ENCODE data around the gene USP7. TPM values are rescaled to one million over a fixed set of nuclear protein-coding genes. Genes with fewer than 3 reads are reported as not detected.
A peak's percentile ranks its signal among the peaks of the same experiment; 100 is the strongest.

The USP7 gene
- polyA plus RNA-seq, 4 donors: 94.3 to 137 (median 127) TPM

DNA sequence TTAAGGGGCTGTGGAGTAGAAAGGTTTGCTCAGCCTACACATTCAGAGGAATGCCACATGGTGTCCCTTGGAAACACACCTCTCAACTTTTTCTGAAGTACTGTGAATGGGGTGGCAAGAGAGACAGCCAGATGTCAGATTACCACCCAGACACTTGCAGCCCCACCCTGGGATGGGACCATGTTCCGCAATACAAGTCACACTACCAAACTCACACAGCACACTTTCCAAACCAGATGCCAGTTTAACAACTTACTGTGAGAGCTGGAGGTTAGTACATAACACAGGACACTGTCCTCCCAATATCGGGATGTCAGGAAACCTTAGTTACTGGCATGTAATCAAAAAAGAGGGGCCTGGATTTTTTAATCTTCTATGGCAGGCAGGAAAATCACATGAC lies 7.9 kb downstream of the USP7 start:
- no peak for DNase-seq (ENCODE audit: low read depth in 4 of 4, low spot score in 3 of 4)

DNA sequence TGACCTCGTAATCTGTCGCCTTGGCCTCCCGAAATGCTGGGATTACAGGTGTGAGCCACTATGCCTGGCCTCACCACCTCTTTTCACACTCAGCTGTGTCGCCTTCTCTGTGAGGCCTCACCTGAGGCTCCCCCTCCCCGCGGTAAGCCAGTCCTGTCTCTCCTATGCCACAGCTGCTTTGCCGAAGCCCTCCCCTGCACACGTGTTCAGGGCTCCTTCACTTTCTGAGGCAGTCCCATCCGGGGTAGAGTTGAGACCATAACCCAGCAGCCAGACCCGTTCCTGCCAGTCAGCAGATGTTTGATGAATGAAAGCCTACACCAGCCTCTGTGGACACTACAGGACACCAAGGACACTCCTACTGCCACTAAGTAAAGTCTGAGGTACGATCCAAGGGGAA lies 10.6 kb downstream of the USP7 start:
- DNase-seq (ENCODE audit: low read depth in 4 of 4, low spot score in 3 of 4): no peak

DNA sequence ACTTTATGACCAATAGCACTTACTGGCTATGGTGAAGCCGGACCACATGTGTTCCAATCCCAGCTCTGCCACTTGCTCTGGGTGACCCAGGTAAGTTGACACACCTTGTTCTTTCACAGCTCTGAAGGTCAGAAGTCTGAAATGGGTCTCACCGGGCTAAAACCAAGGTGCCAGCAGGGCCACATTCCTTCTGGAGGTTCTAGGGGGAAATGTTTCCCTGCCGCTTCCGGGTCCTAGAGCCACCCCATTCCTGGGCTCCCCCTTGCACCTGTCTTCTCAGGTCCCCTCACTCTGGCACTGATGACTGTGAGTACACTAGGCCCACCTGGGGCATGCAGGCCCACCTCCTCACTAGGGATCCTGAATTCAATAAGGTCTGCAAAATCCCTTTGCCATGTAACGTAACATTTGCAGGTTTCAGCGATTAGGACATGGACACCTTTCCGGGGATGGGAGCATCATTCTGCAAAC lies 11.4 kb downstream of the USP7 start:
- DNase-seq (ENCODE audit: low read depth in 4 of 4, low spot score in 3 of 4): no peak

DNA sequence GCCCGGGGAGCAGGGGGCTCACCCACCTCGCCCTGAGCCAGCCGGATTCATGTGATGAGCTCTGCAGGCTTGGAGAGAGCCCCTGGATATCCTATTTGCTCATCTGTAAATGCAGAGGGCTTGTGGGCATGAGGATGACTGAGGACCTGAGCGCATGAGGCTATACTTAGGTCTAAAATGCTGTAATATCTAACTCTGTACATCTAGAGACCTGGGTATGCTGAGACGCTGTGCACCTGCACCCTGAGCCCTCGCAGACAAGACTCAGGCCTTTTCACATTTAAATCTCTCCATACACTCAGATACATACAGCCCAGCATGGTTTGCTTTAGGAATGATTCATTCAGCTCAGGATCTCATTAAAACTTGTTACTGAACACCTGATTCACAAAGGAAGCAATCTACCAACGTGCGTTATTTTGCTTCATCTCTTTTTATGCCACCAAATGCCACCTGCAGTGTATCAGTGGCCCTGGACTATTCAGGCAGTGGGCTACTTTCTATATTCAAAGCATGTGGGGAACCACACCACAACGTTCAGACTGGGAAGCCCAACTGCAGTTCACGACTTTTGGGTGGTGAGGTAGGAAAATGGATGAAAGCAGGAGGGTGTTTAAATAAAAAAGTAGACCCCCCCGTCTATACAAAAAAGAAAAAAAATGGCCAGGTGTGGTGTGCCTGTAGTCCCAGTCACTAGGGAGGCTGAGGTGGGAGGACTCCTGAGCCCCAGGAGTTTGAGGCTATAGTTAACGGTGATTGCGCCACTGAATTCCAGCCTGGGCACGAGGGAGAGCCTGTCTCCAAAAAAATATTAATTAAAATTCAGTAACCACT lies 12.0 kb downstream of the USP7 start:
- DNase-seq (ENCODE audit: low read depth in 4 of 4, low spot score in 3 of 4): no peak

DNA sequence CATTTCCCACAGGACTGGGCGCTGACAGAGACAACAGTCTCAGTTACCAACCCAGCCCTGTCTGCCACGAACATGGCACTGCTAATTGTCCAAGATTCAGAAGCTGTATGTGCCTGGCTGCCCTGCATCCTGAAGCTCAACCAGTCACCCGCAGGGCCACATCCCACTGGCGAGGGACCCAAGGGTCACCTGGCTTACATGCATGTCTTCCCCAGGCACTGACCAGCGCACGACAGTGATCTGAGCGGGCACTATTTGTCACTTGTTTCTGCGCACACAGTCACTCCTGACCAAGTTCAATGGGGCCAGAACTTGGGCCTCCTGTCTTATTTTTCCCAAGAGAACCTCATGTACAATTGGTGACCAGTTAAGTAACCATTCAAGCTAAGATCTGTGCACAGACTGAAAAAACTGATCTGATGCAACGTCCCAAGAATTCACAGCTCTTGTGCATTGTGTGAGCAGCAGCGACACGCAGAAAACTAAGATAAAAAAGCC lies 13.1 kb downstream of the USP7 start:
- DNase-seq (ENCODE audit: low read depth in 4 of 4, low spot score in 3 of 4): no peak

DNA sequence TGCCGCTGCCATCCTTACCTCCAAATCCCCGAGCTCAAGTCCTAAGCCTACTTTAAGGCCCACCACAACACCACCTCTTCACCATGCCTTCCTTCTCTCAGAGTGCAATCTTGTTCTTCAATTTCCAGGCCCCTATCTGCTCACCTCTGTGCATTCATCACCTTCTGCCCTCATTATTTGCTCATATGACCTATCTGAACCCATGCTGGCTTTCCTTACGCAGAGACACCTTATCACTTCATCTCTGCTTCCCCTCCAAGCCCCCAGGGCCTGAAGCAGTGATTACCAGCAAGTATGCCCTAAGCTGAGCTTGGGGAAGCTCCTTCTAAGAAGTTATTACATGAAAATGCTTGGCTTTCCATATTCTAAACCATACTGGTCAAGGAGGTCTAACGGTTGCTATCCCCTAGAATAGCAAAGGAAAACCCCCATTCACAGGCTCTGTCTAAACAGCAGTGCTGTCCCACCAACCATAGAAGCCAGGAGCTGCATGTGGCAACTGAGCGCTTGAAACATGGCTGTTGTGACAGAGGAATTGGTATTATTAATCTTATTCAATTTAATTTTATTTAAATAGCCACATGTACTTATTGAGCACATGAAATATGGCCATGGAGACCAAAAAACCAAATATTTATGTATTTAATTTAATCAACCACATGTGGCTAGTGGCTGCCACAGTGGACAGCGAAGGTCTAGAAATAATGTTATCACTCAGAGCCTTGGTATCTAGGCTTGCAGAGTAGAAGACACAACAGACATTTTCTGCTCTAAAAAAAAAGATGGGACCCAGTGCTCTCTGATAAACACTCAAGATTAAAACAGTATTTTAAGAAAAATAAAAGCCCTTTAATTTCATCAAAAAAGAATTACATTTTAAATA lies 13.9 kb downstream of the USP7 start:
- DNase-seq (ENCODE audit: low read depth in 4 of 4, low spot score in 3 of 4): no peak

DNA sequence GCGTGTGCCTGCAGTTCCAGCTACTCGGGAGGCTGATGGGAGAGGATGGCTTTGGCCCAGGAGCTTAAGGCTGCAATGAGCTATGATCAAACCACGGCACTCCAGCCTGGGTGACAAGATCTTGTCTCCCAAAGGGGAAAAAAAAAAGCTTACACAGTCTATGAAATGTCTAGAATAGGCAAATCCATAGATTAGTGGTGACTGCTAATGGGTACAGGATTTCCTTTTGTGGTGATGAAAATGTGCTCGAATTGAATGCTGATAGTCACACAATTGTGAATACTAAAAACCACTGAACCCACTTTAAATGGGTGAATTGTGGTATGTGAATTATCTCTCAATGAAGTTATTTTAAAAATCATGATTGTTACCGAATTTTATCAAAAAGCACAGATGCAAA lies 14.9 kb downstream of the USP7 start:
- no peak for DNase-seq (ENCODE audit: low read depth in 4 of 4, low spot score in 3 of 4)

DNA sequence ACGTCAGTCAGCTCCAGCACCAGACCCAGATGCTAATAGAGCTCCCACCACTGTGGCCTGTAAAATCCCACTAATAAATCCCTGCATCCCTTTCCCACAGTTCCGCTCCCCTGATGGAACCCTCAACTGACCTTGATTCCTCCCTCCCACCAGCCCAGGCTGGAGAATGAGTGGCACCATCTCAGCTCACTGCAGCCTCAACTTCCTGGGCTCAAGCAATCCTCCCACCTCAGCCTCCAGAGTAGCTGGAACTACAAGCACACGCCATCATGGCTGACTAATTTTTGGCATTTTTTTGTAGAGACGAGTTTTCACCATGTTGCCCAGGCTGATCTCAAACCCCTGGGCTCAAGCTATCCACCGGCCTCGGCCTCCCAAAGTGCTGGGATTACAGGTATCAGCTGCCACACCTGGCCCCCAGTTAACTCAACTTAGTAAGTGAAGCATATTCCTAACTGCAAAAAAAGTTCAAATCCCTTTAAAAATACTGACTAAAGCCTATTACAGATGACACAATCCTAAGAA lies 15.6 kb downstream of the USP7 start:
- no peak for DNase-seq (ENCODE audit: low read depth in 4 of 4, low spot score in 3 of 4)

DNA sequence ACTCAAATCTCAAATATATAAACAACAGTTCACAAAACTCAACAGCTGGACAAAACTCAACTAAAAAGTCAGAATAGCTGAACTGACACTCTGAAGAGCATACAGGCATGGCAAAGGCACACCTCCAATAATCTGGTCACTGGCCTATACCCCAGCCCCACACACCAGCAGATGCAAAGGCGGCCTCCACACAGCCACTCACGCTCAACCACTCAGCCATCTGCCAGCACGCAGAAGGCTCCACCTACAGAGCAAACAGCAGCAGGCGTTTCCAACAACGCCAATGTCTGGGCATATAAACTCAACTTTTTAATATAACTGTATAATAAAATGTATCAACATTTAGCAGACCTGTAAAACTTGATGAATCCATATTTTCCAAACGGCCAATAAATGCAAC lies 17.2 kb downstream of the USP7 start:
- DNase-seq (ENCODE audit: low read depth in 4 of 4, low spot score in 3 of 4): no peak

DNA sequence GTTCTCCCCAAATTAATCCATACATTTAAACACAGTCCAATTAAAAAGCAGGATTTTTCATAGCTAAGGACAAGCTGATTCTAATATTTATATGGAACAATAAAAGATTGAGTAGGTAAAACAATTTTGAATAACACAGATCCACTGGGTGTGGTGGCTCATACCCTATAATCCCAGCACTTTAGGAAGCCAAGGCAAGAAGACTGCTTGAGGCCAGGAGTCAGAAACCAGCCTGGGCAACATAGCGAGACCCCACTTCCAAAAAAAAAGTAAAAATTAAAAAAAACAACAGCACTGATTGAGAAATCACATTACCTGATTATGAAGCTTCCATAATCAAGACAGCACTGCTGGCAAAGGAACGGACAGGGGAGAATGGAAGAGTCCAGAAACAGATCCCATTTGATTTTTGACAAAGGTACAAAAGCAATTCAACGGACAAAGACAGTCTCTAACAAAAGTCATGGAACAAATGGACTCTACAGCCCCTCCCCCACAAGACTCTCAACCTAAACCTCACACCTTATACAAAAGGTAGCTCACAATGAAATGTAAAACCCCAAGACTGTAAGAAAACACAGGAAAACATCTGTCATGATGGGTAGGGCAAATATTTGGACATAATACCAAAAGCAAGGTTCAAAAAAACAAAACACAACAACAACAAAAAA lies 17.9 kb downstream of the USP7 start:
- no peak for DNase-seq (ENCODE audit: low read depth in 4 of 4, low spot score in 3 of 4)

DNA sequence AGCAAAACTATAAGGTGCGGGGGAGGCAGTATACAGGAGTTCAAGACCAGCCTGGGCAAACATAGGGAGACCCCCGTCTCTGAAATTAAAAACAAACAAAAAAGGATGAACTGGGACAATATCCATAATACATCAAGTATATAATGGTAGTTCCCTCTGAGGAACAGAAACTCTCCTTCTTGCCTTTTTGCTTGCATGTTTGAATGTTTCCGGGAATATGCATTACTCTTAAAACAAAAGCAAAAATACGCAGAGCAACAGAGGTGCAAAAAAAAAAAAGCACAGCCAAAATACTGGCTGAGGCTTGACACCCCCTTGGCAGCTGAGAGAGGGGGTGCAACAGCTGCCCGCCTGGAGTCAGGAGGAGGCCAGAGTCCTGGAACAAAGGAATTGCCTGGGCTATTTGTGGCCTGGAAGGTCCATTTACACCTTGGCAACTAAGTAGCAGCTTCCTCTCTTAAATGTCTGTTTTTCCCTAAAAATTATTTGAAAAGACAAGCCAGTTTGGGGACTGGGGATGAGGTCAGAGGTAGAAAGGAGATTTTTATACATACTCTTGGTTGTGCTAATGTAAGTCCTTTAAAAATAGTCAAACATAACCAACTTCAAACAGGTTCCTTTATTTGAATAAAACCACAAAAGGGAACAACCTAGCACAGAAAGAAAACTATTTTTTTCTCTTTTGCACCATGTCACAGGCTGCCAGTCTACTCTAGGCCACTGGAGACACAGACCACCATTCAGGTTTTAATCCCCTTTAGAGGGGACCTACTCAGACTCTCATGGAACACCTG lies 19.5 kb downstream of the USP7 start:
- no peak for DNase-seq (ENCODE audit: low read depth in 4 of 4, low spot score in 3 of 4)

DNA sequence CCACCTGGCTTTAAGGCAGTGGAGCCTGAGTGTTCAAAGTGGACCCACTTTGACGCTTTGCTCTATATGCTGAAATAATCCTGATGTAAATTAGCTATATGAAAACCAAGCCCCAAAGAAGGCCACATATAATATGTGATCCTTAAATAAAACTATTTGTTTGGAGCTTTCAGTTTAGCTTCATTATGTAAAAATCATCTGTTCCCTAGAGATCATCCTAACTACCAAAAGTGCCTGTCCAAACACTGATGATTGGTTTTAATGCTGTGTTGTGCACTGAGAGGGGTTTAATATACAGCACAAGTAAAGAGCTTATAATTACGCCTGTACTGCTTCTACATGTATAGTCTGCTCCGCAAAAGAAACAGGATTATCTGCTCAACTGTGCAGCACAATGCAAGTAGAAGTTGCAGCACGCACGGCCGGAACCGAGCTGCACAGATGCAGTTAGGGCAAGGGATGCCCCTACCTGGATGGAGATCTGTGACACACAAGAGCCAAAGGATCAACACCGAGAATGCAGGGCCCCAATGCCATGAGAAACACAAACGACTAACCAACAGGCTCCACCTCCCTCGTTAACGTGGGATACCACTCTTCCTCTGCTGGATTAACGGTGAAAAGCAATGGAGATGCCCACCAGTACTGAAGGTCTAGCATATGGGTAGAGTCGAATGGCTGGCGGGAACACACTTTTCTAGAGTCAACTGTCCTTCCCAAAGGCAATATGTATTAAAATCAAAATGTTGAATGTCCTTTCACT lies 20.5 kb downstream of the USP7 start:
- DNase-seq (ENCODE audit: low read depth in 4 of 4, low spot score in 3 of 4): no peak

DNA sequence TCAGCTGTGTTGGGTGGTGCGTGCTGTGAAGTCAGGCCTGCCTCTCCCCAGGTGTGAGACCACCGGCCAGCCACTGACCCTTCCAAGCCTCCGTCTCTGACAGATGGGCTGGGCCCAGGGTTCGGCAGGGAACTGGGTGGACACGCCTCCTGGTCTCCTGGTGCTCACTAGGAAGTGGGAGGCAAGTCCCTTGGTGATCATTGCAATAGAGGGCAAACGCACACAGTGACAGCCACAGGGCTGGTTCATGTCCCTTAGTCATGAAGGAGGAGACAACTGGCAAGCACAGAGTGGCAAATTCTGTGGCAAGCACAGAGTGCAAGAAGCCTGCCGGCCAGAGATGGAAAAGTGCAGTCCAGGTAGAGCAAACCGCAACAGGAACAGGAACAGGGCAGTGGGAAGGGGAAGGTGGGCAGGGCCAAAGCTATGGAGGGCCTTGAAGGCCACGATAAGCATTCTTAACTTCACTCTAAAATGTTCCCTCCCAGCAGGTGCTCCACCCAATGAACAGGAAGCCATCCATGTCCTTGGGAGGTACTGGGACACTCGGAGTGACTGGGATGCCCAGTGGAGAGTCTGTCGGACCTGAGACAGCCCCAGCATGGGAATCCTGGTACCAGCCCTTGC lies 21.9 kb downstream of the USP7 start:
- DNase-seq (ENCODE audit: low read depth in 4 of 4, low spot score in 3 of 4): no peak

DNA sequence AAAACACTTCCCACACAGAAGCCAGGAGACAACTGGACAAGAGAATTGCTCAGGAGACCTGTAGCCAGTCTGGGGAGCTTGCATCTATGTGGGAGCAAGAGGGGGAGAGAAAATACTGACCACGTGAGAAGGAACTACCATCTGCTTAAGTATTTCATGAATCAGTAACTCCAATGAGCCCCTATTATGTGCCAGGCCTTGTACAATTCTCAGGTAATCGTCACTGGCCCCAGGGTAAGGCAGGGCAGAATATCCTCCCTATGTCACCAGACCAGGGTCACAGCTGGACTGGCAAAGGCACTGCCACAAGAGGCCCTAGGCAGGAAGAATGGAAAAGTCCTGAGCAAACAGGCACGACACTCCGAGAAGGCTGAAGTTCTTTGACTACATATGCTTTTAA lies 25.9 kb downstream of the USP7 start:
- DNase-seq (ENCODE audit: low read depth in 4 of 4, low spot score in 3 of 4): no peak

DNA sequence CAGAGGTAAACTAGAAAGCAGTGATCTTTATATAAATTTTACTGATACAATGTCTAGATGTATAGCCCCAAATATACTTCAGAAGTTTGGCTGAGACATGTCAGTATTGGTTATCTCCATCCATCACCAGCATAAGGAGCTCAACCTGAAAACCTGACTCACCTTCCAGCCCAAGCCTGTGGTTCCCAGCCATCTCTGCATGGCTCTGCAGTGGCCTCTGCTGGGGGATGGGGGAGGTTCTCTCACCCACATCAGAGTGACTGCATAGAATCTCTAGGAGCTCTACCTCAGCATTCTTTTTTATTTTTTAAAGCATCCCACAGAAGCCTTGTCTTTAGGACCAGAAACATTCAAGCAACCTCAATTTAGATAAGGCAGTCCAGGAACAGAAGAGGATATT lies 27.3 kb downstream of the USP7 start:
- no peak for DNase-seq (ENCODE audit: low read depth in 4 of 4, low spot score in 3 of 4)

DNA sequence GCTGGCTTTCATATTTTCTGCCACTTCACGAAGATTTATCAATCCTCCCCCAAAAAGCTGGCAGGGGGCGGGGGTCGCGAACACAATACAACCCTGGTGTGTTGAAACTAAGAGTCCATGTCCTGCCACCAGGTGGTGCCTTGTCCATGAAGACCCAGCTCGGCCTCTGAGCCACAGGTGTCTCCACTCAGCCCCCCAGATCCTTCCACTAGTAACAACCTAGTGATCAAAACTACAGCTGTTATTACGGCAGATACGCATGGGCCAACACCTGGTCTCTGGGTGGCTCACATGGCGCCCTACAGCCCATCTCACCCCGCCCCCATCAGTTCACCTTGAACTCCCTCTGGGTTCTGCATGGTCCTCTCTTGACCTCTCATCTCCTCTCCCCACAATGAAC lies 27.7 kb downstream of the USP7 start:
- no peak for DNase-seq (ENCODE audit: low read depth in 4 of 4, low spot score in 3 of 4)

DNA sequence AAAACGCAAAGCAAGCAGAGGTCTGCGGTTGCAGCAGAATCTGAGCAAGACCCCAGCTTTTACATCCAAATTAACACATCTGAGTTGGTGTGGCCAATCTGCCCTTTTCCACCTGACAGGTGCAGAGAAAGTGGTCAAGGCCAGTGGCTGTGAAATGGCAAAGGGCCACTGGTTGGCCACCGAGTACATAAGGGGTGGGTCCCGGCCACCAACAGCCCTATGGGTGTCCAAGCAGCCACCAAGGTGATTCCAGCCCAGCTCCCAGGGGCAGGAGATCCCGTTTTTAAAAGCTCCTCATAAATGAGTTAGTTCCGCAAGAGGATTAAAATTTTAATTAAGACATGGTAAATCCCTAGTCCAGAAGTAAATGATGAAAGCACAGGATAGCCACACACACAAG lies 29.1 kb downstream of the USP7 start:
- DNase-seq (ENCODE audit: low read depth in 4 of 4, low spot score in 3 of 4): no peak

DNA sequence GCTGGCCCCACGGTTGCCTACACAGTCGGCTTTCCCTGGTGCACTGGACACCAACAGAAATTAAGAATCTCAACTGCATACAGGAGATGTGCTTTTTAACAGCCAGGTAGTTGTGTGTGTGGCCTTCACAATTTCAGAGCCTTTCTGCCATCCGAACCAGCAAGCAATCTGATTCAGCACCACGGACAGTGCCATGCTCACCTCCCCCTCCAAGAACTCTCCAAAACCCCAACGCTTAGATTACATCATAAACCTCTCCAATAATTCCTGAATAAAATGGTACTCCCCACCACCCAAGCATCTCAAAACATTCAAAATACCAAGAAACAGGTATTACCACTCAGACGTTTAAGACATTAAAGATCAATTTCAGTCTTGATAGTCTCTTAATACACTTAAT lies 31.8 kb downstream of the USP7 start:
- peak; percentile 12 to 67 (median 48) for DNase-seq (ENCODE audit: low read depth in 4 of 4, low spot score in 3 of 4)

Measured in left renal pelvis (tissue), 4 donors.